Hypothalamus (tissue), 51 donors: ENCODE data around the gene TNS2.
"Not testable (repeated sequence)": the region's sequence is repeated elsewhere in the genome, so short reads cannot be mapped to it uniquely, and the experiment has no call there.

Experiments used
- DNase-seq, 51 donors: peaks; one replicate each; lab custom pipeline; 2025; lab: John Stamatoyannopoulos, UW

Gene TNS2

GRCh38 chr12:53093777-53094393, 44.0 kb downstream of the TNS2 start:
- no peak for DNase-seq

GRCh38 chr12:53094394-53094787, 44.5 kb downstream of the TNS2 start:
- no peak for DNase-seq

GRCh38 chr12:53094796-53095595, 45.1 kb downstream of the TNS2 start:
- DNase-seq, result not testable (repeated sequence)

DNA sequence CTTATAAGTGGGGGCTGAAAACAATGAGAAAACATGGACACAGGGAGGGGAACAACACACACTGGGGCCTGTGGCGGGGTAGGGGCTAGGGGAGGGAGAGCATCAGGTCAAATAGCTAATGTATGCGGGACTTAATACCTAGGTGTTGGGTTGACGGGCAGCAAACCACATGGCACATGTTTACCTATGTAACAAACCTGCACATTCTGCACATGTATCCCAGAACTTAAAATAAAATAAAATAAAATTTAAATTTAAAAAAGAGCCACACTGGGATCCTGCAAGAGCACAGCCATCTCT, 45.7 kb downstream of the TNS2 start:
- not testable (repeated sequence) for DNase-seq

- DNase-seq, result no peak
Observed at GRCh38 chr12:53096089-53096741, 46.4 kb downstream of the TNS2 start.

DNA sequence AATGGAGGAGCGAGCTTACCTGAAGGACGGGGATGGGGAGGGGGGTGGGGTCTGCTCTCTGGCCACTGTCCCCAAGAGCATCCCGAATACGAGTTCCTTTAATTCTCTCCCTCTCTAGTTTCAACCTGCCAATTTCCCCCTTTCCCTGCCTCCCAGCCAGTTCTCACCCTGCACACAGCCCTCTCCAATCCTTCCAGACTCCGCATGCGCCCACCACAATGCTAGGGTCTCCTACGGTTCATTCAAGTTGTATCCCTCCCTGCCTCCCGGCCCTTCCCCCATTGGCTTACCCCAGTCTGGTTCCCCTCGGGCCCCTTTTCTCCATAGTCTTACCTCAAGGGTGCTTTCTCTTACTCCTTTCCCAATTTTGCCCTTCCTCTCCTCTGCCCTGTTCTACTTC, 46.9 kb downstream of the TNS2 start:
- no peak for DNase-seq

- DNase-seq, result peak in 1 of 51 donors; percentile 21
Observed at GRCh38 chr12:53097207-53097563, 47.3 kb downstream of the TNS2 start.

- peak in 19 of 51 donors; percentile 11 to 60 (median 35) for DNase-seq
Observed at GRCh38 chr12:53097564-53098353, 47.9 kb downstream of the TNS2 start, which contains the start of gene IGFBP6. Gene IGFBP6, plus strand, starts transcription at chr12:53097667. Its CDS starts 51 bp downstream, at chr12:53097718.

DNA sequence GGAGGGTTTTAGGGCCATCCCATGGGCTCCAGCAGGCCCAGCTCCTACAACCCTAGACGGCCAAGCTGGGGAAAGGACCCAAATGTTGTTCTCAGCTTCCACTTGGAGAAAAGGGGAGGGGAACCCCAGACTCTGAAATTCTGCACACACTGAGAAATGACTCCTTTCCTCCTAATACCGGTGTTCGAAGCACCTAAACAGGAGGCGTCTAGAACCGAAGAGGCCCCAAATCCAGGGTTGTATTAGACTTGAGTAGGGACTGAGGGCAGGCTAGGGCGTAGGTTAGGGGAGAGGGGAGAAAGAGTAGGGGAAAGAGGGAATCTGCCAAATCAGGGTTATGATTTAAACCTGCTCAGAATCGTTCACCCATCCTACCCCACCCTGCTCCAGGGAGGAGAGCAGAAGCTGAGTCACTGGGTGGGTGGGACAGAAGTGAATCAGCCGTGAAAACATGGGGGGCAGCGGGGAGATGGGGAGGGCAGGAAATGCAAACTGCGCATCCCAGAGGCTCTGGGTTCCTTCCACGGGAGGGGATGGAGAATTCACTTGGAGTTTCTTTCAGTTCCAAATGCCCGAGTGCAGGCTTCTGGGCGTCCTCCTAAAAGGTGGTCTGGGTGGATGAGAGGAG, 48.6 kb downstream of the TNS2 start:
- DNase-seq, result peak in 4 of 51 donors; percentile 24 to 56 (median 46)

GRCh38 chr12:53099071-53099882, 49.4 kb downstream of the TNS2 start:
- DNase-seq, result peak in 47 of 51 donors; percentile 18 to 83 (median 63)

DNA sequence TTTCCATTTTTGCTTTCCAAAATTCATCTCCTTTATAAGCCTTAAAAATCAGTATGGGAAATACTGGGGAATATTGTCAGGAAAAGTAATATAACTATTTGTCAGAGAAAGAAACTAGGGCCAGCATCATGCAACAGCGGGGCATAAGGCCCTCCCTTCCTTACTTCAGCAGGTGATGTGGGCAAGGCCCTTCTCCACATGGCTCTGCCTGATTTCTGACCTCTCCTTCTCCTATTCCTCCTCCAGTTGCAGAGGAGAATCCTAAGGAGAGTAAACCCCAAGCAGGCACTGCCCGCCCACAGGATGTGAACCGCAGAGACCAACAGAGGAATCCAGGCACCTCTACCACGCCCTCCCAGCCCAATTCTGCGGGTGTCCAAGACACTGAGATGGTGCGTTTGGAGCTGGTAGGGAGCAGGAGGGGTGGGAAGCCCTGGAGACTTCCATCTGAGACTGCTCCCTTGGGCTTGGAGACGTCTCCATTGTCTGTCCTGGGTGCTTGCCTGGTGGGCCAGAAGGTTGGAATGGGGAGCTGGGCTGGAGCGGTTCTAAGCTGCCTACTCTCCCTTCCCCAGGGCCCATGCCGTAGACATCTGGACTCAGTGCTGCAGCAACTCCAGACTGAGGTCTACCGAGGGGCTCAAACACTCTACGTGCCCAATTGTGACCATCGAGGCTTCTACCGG, 50.7 kb downstream of the TNS2 start:
- DNase-seq, result no peak

DNA sequence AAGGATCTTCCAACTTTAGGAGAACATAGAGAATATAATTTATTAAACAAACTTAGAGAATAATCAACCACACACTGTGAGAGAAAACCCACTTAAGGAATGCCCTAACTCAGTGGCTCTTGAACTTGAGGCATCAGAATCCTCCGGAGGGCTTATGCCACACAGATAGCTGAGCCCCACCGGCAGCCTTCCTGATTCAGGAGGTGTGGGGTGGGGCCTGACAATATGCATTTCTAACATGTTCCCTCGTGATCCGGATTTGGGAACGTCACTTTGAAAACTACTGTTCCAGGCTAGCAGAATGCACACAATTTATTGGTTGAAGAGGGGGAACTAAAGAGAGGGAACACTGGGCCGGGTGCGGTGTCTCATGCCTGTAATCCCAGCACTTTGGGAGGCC, 51.4 kb downstream of the TNS2 start:
- no peak for DNase-seq

DNA sequence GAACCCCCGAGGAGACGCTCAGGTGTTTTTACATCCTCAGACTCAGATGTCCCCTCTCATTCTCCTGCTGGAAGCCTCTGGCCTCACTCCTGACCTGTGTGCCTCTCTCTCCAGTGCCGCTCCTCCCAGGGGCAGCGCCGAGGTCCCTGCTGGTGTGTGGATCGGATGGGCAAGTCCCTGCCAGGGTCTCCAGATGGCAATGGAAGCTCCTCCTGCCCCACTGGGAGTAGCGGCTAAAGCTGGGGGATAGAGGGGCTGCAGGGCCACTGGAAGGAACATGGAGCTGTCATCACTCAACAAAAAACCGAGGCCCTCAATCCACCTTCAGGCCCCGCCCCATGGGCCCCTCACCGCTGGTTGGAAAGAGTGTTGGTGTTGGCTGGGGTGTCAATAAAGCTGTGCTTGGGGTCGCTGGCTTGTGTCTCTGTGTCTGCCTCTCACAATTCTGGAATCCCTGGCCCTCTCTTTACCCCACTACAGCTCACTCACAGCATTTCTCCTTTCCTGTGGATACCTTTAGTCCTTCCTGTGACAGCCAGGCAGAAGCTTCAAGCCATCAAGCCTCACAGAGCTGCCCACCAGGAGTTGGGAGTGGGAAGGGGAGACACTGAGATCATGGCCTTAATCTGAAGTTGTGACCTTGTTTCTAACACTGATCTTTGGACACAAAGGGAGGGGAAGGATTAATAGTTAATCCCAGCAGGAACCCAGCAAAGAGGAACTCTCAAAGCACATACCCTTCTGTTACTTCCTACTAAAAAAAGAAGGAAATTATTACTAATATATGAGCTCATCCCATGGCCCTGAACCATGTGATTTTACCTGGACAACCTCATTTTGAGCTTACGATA, 52.3 kb downstream of the TNS2 start:
- no peak for DNase-seq

- no peak for DNase-seq
Observed at GRCh38 chr12:53102883-53103807, 53.3 kb downstream of the TNS2 start, which contains the start of gene SOAT2. Gene SOAT2, plus strand, starts transcription at chr12:53103486. Its CDS starts 92 bp downstream, at chr12:53103578.

DNA sequence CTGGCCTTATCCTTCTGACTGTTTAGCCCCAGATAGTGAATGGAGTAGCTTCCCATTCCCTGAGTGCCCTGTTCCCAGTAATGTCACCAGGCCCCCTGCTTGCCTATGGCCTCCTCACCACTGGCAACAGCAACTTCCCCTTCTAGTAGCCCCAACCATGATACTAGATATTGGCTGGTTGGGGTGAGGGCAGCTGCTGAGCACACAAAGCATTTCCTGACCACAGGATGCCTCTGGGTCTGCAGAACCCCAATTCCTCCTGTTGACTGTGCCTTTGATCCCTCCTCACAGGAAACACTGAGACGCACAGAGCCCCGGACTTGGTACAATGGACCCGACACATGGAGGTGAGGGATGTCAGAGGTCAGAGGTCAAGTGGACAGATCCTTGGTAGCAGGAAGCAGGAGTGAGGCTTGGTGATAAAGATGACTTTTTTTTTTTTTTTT, 54.0 kb downstream of the TNS2 start:
- DNase-seq, result no peak

- no peak for DNase-seq
Observed at GRCh38 chr12:53105256-53105655, 55.4 kb downstream of the TNS2 start.
